Effector CD8-positive, alpha-beta T cell (primary cell): ENCODE measurements around the gene GRK3.

ENCODE experiments used
- DNase-seq: peaks from one replicate; lab custom pipeline; 2025; lab: John Stamatoyannopoulos, UW

GRK3 gene

GRCh38 chr22:25663654-25664053 lies 99.2 kb downstream of the GRK3 start:
- no peak for DNase-seq

DNA sequence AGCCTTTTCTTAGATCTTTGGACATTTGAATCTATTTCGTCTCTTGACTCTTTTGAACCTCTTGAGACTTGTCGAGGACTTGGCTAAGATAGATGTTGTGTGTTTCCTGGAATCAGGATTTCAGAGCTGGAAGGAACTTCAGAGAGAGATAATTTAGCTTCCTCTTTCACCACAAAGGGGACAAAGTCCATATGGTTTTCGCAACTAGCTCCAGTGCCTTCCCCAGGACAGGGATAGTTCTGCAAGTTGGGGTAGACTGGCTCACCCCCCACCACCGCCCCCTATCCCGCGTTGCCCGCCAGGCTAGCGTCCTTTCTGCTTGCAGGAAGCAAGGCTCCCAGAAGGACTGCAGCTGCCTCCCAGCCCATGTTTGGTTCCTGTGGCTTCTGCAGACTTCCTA lies 101.8 kb downstream of the GRK3 start:
- DNase-seq, result no peak

- no peak for DNase-seq
These were observed 104.0 kb downstream of the GRK3 start for GRCh38 chr22:25668437-25668836.

- no peak for DNase-seq
These were observed 105.0 kb downstream of the GRK3 start for GRCh38 chr22:25669253-25670069.

DNA sequence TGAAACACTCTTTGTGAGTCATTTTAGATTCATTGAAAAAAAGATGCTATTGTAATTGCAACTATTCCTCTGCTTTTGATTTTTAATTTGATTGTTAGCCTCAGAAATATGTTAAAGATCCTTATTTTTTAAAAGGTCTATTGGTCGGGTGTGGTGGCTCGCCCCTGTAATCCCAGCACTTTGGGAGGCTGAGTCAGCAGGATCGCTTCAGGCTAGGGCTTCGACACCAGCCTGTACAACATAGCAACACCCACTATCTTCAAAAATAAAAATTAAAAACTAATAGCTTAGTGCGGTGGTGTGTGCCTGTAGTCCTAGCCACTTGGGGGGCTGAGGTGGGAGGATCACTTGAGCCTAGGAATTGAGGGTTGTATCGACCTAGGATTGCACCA lies 105.6 kb downstream of the GRK3 start:
- no peak for DNase-seq

- DNase-seq, result no peak
These were observed 108.0 kb downstream of the GRK3 start for GRCh38 chr22:25672289-25673084.

DNA sequence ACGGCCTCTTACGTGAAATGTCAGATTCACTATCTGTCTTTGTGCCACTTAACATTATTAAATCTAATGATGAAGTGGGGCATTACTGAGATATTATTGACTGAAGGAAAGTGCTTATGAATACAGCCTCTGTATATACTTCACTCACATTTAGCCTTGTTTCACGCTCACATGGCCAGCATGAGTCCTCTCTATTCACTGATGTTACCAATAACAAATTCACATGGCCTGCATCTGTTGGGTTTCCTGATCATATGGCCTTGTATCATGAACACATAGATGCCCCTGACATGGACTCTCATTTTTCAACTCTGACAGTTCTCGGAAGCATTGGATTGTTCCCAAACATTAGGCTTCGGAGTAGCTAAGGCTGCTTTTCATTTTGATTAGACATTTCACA lies 109.2 kb downstream of the GRK3 start:
- no peak for DNase-seq

DNA sequence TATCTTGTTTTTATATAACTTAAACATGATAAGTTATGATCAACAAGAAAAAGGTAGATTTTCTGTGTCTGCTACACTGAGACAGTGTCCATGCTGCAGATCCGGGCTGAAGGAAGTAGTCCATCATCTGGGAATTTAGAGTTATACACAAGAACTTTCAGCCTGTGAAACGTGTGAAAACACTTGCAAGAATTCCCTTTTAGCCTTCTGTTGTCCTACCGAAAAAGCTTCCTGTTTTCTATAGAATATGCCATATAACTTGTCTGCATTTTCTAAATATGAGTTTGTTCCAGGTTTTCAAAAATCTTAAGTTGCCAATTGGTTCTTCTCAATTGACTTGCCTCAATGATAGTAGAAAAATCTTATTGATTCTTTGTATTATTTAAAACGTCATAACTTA lies 113.2 kb downstream of the GRK3 start:
- DNase-seq, result no peak

GRCh38 chr22:25680051-25680450 lies 115.6 kb downstream of the GRK3 start:
- no peak for DNase-seq

DNA sequence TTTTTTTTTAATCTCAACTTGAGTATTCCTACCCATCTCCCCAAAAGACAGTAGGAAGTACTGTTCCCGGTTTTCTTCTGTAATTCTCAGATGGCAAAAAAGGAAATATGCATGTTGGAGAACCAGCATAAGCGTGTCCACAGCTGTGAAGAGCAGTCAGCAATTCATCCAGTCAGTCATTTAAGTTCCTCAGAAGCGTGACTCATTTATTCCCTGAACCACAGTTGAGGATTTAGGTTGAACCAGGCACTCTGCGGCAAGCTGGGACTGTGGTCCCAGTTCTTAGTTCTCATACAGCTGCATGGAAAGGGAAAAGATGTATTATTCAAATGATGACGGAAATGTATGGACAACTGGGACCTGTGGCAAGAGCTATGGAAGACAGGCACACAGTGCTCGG lies 116.5 kb downstream of the GRK3 start:
- DNase-seq, result no peak

DNA sequence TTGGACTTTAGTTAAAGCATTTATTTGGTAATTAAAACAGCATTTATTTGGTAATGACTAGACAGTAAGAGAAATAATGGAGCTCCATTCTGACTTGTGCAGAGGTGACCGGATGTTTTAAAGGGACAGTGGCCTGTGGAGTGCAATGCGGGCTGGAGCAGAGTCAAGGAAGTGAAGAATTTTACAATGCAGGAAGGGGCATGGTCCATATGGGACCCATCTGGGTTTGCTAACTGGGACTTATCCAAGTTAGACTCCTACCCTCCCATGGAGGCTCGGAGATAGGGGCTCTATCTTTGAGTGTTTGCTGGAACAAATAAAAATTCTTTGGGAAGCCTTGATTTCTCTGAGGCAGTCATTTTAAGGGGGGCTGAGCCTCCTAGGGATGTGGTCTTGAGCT lies 117.6 kb downstream of the GRK3 start:
- no peak for DNase-seq

GRCh38 chr22:25688627-25689026 lies 124.2 kb downstream of the GRK3 start:
- DNase-seq, result no peak

- DNase-seq, result no peak
These were observed 125.2 kb downstream of the GRK3 start for GRCh38 chr22:25689631-25690030.

DNA sequence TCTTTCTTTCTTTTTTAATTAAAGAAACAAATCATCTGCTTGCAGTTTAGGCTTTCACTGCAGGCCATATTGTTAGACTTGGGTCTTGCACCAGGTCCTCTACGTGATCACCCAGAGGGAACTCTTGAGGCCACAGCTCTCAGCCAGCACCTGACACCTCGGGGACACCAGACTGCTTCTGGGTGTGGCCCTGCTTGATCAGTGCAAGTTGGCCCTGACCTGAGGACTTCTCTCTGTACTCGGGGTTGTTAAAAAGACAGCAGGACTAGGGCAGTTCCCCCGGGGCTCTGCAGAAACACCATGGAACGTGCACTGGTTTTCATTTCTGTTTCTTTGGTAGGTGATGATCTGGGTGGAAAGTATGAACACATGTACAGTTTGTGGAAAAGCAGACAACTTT lies 126.3 kb downstream of the GRK3 start:
- DNase-seq, result no peak

GRCh38 chr22:25692397-25693267 lies 128.2 kb downstream of the GRK3 start:
- DNase-seq, result no peak

DNA sequence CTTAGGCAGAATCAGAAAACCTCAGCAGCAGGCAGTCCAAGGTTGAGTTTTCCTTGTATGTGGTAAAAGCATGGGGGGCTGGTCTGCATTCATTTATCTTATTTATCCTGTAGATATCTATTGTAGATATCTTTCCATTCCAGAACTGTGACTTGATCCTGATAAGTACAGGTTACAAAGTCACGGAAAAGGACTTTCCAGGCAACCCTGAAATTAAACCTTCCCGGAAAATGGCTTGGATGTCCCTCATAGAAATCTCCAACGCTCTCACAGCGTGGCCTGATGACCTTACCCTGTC lies 128.7 kb downstream of the GRK3 start:
- no peak for DNase-seq

DNA sequence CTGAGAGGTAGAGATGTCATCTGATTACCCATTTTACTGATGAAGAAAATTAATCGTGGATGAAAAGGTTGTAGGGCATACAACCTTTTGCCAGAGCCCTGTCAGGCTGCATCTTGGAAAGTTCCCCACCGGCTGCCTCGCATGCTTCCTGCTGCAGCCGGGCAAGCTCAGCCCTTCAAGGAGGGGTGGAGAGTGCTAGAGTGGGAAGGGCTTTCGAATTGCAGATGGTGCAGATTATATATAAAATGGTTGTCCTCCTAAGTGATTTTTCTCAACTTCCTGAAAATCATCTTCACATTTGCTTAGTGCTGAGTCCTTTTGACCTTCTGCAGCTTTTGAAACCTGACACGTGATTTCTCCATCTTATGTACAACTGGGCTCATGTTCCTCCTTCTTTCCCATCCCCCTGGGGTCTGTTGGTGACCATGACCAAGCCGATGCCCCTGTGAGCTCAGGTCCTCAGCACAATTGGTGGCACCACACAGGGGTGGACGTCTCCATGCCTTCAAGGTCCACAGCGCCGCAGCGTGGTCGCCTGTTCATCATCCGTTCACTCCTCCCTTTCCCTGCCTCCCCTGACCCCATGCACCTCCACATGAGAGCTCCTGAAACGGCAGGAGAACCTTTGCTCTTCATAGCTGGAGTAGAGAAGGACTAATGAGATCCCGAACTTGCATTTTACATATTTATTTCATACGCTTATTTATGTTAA lies 129.9 kb downstream of the GRK3 start:
- no peak for DNase-seq

- no peak for DNase-seq
These were observed 130.7 kb downstream of the GRK3 start for GRCh38 chr22:25695146-25695545.

DNA sequence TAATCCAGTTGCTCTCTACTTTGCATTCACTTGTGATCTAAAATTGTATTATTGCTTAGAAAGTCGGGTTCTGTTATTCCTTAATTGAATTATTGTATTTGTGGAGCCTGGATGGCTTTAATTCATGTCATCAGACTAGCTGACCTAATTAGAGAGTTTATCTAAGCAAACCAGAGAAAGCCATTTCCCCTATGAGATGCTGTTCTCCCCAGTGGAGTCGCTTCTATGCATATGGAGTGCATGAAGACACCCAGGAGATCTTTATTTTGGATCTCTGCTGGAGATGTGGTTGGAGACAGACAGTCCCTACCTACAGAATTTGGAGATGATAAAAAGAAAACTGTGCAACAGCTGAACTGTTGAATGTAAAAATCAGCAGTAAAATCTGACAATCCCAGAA lies 132.3 kb downstream of the GRK3 start:
- DNase-seq, result no peak

GRCh38 chr22:25697181-25697664 lies 132.7 kb downstream of the GRK3 start:
- no peak for DNase-seq

DNA sequence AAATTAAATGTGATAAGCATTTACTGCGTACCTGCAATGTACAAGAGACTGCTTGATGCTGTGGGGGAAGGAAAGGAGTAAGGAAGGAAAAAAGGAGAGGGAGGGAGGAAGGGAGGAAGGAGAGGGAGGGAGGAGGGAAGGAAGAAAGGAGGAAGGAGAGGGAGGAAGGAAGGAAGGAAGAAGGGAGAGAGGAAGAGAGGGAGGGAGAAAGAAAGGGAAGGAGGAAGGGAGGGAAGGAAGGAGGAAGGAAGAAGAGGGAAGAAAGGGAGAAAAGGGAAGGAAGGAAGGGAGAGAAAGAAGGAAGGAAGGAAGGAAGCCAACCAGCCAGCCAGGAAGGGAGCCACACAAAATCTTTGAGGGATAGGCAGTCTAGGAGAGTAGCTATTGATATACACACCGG lies 133.5 kb downstream of the GRK3 start:
- no peak for DNase-seq

DNA sequence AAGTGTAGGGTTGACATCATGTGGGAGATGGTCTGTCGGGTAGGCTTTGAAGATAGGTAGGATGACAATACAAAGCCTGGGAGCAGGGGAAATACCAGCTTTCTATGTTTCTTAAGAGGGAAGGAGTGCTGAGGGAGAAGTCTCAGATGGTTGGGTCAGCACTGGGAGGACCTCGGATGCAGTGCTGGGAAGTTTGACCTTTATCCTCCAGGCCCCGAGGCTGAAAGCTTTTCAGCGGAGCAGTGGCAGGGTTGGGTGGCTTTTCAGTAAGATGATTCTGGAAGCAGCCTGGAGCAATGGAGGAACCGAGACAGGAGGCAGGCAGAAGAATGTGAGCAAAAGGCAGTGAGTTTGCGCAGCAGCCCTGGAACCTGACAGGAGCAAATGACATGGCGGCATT lies 134.0 kb downstream of the GRK3 start:
- no peak for DNase-seq
